Stimulated activated naive CD8-positive, alpha-beta T cell treated with anti-CD3 and anti-CD28 coated beads, Interleukin-15, Interleukin-2, amounts not matched to agents 100 ng/mL and 50 ng/mL, for 24 hours (primary cell): Measurements from ENCODE around the gene CX3CL1.
"Not testable (repeated sequence)": the region's sequence is repeated elsewhere in the genome, so short reads cannot be mapped to it uniquely, and the experiment has no call there.

Experiments used
- H3K27ac Mint-ChIP-seq: one replicate; pipeline ENCODE4 v1.8.0; 2021; ENCODE audit warnings: mild to moderate bottlenecking, mixed read lengths
- H3K27me3 Mint-ChIP-seq: one replicate; pipeline ENCODE4 v1.8.0; 2021; ENCODE audit warnings: mixed read lengths
- H3K36me3 Mint-ChIP-seq: one replicate; pipeline ENCODE4 v1.8.0; 2021; ENCODE audit warnings: low read depth, mixed read lengths
- H3K4me1 Mint-ChIP-seq: one replicate; pipeline ENCODE4 v1.8.0; 2021; ENCODE audit warnings: low read depth, mixed read lengths
- H3K4me3 Mint-ChIP-seq: one replicate; pipeline ENCODE4 v1.8.0; 2021; ENCODE audit warnings: mild to moderate bottlenecking, mixed read lengths
- H3K9me3 Mint-ChIP-seq: one replicate; pipeline ENCODE4 v1.8.0; 2021; ENCODE audit warnings: mixed read lengths

The CX3CL1 gene

GRCh38 chr16:57384248-57385070 is 12.2 kb downstream of the CX3CL1 start:
- Mint-ChIP-seq H3K27me3 (peaks cover 3% of the 10 kb centered on the region), H3K4me3 (no peak overlapping the region), H3K9me3 (no peaks in the 10 kb centered on the region), H3K4me1 (peaks cover 41% of the 10 kb centered on the region), H3K36me3 (no peaks in the 10 kb centered on the region), H3K27ac (peak overlapping the region; percentile 31)

DNA sequence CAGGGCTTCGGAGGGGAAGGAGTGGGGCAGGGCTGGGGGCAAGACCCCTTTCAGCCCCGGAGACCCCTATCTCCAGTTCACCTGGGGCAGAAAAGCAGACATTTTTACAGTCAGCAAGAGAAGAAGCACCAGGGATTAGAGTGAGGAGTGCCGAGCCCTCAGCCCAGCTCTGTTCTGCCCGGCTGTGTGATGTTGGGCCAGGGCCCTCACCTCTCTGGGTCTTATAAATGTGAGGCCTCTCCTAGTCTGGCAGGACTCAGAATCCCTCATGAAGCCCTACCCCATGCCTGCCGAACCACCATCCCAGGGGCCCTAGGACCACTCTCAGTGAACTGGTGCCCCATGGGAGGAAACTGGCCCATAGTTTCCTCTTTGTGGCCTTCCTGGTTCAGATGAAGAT is 12.8 kb downstream of the CX3CL1 start:
- Mint-ChIP-seq H3K4me1 (peaks cover 41% of the 10 kb centered on the region), H3K27me3 (peaks cover 3% of the 10 kb centered on the region), H3K36me3 (no peaks in the 10 kb centered on the region), H3K27ac (no peak overlapping the region), H3K4me3 (no peak overlapping the region), H3K9me3 (no peaks in the 10 kb centered on the region)

DNA sequence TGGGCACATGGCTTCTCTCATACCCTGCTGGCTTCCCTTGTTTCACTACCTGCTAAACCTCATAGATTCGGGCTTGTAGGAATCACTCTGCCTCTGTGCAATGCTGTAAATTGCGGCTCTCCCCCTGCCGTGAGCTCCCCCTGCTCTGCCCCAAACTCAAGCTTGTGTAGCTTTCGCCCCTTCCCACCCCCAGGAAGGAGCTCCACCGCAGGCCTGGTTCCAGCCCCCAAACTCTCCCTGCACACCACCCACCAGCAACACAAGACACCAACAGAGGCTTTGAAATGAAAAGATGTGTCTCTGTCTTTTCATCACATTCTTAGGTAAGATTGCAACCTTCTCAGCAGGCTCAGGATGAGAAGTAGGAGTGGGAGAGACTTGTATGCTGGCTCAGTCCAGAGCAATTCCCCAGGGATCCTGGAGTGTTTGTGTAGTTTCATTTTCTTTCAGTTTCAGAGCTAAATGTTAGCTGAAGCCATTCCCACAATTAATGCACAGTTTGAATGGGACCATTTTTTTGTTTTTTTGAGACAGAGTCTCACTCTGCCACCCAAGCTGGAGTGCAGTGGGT is 14.2 kb downstream of the CX3CL1 start:
- Mint-ChIP-seq H3K27ac (no peak overlapping the region), H3K36me3 (no peaks in the 10 kb centered on the region), H3K4me3 (no peak overlapping the region), H3K4me1 (peaks cover 35% of the 10 kb centered on the region), H3K27me3 (peaks cover 7% of the 10 kb centered on the region), H3K9me3 (no peaks in the 10 kb centered on the region)

- no peaks in the 10 kb centered on the region for H3K9me3 Mint-ChIP-seq
- no peak overlapping the region for H3K4me3 Mint-ChIP-seq
- H3K27me3 Mint-ChIP-seq: peaks cover 11% of the 10 kb centered on the region
- H3K4me1 Mint-ChIP-seq: peaks cover 31% of the 10 kb centered on the region
- H3K27ac Mint-ChIP-seq: no peak overlapping the region
- H3K36me3 Mint-ChIP-seq: no peaks in the 10 kb centered on the region
Measured at GRCh38 chr16:57387598-57388354, 15.5 kb downstream of the CX3CL1 start.

DNA sequence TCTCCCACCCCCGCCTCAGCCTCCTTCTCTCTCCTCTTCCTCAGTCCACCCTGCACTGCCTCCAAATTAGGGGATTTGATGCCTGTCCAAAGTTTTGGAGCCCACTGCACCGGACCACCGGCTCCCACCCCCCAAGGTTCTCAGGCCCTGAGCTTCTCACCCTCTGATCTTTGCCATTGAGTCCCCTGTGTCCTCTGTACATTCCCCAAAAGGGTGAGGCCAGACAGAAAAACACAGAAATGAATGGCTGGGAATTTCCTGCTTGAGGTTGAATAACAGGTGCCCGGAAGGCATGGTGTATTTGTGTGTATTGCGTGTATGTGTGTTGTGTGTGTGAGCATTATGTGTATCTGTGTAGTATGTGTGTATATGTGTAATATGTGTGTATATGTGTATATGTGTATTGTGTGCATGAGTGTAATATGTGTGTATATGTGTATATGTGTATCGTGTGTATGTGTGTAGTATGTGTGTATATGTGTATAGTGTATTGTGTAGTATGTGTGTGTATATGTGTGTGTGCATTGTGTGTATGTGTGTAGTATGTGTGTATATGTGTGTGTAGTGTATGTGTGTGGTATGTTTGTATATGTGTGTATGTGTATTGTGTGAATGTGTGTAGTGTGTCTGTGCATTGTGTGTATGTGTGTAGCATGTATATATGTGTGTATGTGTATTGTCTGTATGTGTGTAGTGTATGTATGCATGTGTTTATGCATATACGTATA is 16.2 kb downstream of the CX3CL1 start:
- Mint-ChIP-seq H3K27me3 (peaks cover 11% of the 10 kb centered on the region), H3K4me3 (no peak overlapping the region), H3K4me1 (peaks cover 31% of the 10 kb centered on the region), H3K27ac (peak overlapping the region; percentile 46), H3K9me3 (no peaks in the 10 kb centered on the region), H3K36me3 (no peaks in the 10 kb centered on the region)

DNA sequence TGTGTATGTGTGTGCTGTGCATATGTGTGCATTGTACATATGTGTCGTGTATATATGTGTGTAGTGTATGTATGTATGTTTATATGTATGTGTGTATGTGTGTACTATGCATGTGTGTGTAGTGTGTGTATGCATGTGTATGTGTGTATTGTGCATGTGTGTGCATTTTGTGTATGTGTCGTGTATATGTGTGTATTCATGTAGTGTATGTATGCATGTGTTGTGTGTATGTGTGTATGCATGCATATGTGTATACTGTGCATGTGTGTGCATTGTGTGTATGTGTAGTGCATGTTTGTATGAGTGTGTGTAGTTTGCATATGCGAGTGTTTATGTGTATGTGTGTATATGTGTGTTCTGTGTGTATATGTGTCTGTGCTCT is 16.8 kb downstream of the CX3CL1 start:
- Mint-ChIP-seq H3K4me1 (peaks cover 28% of the 10 kb centered on the region), H3K27ac (no peak overlapping the region), H3K36me3 (no peaks in the 10 kb centered on the region), H3K4me3 (no peak overlapping the region), H3K27me3 (peaks cover 11% of the 10 kb centered on the region), H3K9me3 (no peaks in the 10 kb centered on the region)

DNA sequence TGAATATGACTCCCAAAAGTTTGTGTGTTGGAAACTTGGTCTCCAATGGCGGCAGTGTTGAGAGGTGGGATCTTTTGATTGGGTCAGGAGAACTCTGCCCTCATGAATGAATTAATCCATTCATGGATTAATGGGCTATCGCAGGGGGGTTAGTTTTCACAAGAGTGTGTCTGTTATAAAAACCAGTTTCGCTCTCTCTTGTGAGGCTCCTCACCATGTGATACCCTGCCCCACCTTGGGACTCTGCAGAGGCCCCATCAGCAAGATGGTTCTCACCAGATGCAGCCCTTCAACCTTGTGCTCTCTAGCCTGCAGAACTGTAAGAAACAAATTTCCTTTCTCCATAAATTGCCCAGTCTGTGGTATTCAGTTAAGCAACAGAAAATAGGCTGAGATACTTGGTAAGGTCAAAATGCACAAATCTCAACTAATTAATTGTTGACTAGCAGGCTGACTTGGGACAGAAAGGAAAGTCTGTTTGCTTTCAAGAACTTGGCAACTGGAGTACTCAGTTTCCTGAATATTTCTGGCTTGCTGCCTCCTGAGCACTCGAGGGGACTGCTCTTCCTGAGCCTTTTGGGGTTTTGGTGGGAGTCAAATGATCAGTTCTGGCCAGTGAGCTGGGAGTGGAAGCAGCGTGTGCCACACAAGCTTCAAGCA is 18.5 kb downstream of the CX3CL1 start:
- H3K4me3 Mint-ChIP-seq: no peak overlapping the region
- H3K9me3 Mint-ChIP-seq: no peaks in the 10 kb centered on the region
- H3K36me3 Mint-ChIP-seq: no peaks in the 10 kb centered on the region
- no peak overlapping the region for H3K27ac Mint-ChIP-seq
- peaks cover 18% of the 10 kb centered on the region for H3K4me1 Mint-ChIP-seq
- H3K27me3 Mint-ChIP-seq: peaks cover 11% of the 10 kb centered on the region

GRCh38 chr16:57391300-57391699 is 19.0 kb downstream of the CX3CL1 start:
- H3K9me3 Mint-ChIP-seq: no peaks in the 10 kb centered on the region
- H3K27ac Mint-ChIP-seq: no peak overlapping the region
- peaks cover 11% of the 10 kb centered on the region for H3K27me3 Mint-ChIP-seq
- no peaks in the 10 kb centered on the region for H3K36me3 Mint-ChIP-seq
- H3K4me1 Mint-ChIP-seq: peaks cover 17% of the 10 kb centered on the region
- no peak overlapping the region for H3K4me3 Mint-ChIP-seq

DNA sequence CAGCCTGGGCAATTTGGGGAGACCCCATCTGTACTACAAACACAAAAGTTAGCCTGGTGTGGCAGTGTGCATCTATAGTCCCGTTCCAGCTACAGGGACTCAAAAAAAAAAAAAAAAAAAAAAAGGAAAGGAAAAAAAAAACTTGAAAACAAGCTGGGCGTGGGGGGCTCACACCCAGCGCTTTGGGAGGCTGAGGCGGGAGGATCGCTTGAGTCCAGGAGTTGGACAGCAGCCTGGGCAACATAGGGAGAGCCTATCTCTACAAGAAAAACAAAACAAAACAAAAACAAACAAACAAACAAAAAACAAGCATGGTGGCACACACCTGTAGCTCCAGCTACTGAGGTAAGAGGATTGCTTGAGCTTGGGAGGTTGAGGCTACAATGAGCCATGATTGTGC is 19.4 kb downstream of the CX3CL1 start:
- Mint-ChIP-seq H3K9me3 (no peaks in the 10 kb centered on the region), H3K4me3 (no peak overlapping the region), H3K27ac (no peak overlapping the region), H3K27me3 (peaks cover 11% of the 10 kb centered on the region), H3K4me1 (peaks cover 13% of the 10 kb centered on the region), H3K36me3 (no peaks in the 10 kb centered on the region)

DNA sequence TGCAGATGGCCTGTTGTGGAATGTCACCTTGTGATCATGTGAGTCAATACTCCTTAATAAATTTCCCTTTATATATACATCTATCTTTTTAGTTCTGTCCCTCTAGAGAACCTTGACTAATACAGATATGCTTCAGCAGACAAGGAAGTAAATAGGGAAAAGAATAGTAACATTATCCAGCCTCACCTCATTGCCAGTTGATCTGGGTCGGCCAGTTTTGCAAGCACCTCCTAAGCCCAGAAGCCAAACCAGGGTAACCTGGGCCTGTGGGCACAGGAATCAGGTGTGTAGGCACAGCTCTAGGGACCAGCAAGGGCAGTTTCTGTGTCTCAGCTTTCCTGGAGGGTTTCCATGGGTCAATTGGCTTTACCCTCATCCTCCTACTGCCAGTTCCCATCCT is 20.4 kb downstream of the CX3CL1 start:
- no peaks in the 10 kb centered on the region for H3K9me3 Mint-ChIP-seq
- H3K27me3 Mint-ChIP-seq: peaks cover 11% of the 10 kb centered on the region
- no peak overlapping the region for H3K27ac Mint-ChIP-seq
- peaks cover 13% of the 10 kb centered on the region for H3K4me1 Mint-ChIP-seq
- H3K4me3 Mint-ChIP-seq: no peak overlapping the region
- H3K36me3 Mint-ChIP-seq: no peaks in the 10 kb centered on the region

DNA sequence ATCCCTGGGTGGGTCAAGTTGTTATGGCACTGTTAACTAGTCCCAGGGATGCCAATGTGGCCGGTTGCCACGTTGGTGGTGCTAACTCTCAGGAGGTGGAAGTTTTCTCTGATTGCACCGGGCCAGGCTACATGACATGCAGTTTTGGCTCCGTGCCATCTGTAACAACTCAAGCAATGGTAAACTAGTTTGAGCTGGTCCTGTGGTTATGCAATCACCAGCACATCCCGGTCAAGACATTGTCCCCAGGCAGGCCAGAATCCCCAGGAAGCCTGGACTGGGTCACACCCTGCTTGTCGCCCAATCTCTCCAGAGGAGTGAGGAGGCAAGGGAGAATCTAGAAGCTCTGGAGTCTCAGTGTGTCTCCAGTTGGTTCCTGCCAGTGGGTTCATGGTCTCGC is 22.2 kb downstream of the CX3CL1 start:
- Mint-ChIP-seq H3K36me3 (no peaks in the 10 kb centered on the region), H3K27me3 (peaks cover 8% of the 10 kb centered on the region), H3K27ac (no peak overlapping the region), H3K4me3 (no peak overlapping the region), H3K4me1 (peaks cover 3% of the 10 kb centered on the region), H3K9me3 (no peaks in the 10 kb centered on the region)

DNA sequence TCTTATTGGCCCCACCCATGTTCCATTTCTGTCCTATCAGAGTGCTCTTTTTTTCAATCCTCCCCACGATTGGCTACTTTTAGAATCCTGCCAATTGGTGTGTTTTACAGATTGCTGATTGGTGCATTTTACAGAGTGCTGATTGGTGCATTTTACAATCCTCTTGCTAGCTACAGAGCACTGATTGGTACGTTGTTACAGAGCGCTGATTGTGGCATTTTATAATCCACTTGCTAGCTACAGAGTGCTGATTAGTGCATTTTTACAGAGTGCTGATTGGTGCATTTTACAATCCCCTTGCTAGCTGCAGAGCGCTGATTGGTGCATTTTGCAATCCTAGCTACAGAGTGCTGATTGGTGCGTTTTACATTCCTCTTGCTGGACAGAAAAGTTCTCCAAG is 22.7 kb downstream of the CX3CL1 start:
- Mint-ChIP-seq H3K4me1 (peaks cover 3% of the 10 kb centered on the region), H3K27me3 (peaks cover 8% of the 10 kb centered on the region), H3K4me3 (no peak overlapping the region), H3K36me3 (no peaks in the 10 kb centered on the region), H3K27ac (no peak overlapping the region), H3K9me3 (no peaks in the 10 kb centered on the region)

DNA sequence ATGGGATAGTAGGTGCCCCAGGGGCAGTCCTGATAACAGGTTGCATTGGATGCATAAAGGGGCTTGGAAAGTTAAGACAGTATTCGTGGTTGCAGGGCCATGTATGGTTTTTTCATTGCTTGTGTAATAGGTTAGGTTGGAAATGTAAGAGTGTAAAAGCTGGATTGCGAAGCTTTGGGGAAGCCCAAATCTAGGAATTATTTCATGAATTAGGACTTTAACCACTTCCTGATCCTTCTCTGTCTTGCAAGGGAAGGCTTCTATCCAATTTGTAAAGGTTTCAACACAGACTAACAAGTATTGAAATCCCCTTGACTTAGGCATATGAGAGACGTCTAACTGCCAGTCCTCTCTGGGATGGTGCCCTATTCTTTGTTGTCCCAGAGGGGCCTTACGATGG is 24.5 kb downstream of the CX3CL1 start:
- Mint-ChIP-seq H3K27ac (no peak overlapping the region), H3K36me3 (no peaks in the 10 kb centered on the region), H3K27me3 (peaks cover 4% of the 10 kb centered on the region), H3K4me3 (no peak overlapping the region), H3K9me3 (no peaks in the 10 kb centered on the region), H3K4me1 (no peaks in the 10 kb centered on the region)

- not testable (repeated sequence) for H3K9me3 Mint-ChIP-seq, H3K27me3 Mint-ChIP-seq, H3K27ac Mint-ChIP-seq, H3K36me3 Mint-ChIP-seq, H3K4me3 Mint-ChIP-seq, H3K4me1 Mint-ChIP-seq
Measured at GRCh38 chr16:57397493-57397892, 25.2 kb downstream of the CX3CL1 start.
